OCI-LY3 (cell line): ENCODE results near the gene CYP1A2.

ENCODE experiments used
- EZH2phosphoT487 ChIP-seq: fragments of 200-600 bp; shearing (Covaris generic); IDR thresholded peaks from 2 replicates; pipeline ENCODE4 v1.6.1; 2018; ENCODE audit warnings: antibody characterized with exemption, mixed run types, low read depth
- TF ChIP-seq, protein P1 (sequence below): fragments of 200-600, 300-600 bp; sonication (generic); IDR thresholded peaks from 2 replicates; pipeline ENCODE4 v1.5.1; 2014; ENCODE audit warnings: antibody characterized with exemption, low read length, low read depth

DNA sequence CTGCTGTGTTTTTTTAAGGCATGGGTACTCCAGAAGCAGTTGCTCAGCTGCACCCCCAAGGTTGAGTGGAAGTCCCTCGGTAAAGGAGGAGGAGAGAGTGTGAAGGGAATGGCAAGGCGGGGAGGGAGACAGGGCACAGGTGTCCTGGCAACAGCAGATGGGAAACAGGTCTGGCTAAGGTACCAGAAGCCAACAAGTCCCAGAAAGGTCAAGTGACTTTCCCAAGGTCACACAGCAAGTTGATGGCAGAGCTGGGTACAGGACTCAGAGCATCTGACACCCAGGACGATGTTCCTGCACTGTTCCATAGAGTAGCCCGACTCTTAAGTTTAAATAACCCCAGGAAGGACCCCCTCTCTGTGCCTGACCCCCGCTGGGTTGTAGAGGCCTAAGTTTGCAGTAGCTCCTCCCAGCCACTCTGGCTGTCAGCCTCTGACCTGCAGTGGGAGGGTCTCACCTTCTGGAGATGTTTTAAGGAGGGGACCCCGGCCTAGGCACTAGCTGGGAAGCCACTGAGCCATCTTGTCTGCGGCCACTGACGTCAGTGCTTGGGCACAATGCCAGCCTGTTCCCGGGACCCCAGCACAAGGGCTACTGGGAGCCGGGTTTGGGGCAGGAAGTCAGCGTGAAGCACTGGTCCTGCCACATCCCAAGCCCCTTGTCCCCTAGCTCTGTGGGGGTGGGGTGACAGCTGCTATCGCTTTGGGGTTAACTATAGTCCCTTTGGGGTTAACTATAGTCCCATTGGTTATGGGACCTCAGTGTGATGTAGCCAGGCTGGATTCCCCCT is 43.8 kb downstream of the CYP1A2 start:
- TF ChIP-seq, protein P1, sequence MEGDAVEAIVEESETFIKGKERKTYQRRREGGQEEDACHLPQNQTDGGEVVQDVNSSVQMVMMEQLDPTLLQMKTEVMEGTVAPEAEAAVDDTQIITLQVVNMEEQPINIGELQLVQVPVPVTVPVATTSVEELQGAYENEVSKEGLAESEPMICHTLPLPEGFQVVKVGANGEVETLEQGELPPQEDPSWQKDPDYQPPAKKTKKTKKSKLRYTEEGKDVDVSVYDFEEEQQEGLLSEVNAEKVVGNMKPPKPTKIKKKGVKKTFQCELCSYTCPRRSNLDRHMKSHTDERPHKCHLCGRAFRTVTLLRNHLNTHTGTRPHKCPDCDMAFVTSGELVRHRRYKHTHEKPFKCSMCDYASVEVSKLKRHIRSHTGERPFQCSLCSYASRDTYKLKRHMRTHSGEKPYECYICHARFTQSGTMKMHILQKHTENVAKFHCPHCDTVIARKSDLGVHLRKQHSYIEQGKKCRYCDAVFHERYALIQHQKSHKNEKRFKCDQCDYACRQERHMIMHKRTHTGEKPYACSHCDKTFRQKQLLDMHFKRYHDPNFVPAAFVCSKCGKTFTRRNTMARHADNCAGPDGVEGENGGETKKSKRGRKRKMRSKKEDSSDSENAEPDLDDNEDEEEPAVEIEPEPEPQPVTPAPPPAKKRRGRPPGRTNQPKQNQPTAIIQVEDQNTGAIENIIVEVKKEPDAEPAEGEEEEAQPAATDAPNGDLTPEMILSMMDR = no peak
- TF ChIP-seq EZH2phosphoT487 = no peak
